GM18508 (cell line): ENCODE data around the gene TLCD3B.

Experiments used
- ATAC-seq: cut with Tn5 transposase; IDR thresholded peaks from one replicate; pipeline ENCODE4 v1.9.1; 2021; ENCODE audit warnings: moderate number of reproducible peaks; ENCODE audit not compliant: insufficient read depth, unreplicated experiment

TLCD3B gene

DNA sequence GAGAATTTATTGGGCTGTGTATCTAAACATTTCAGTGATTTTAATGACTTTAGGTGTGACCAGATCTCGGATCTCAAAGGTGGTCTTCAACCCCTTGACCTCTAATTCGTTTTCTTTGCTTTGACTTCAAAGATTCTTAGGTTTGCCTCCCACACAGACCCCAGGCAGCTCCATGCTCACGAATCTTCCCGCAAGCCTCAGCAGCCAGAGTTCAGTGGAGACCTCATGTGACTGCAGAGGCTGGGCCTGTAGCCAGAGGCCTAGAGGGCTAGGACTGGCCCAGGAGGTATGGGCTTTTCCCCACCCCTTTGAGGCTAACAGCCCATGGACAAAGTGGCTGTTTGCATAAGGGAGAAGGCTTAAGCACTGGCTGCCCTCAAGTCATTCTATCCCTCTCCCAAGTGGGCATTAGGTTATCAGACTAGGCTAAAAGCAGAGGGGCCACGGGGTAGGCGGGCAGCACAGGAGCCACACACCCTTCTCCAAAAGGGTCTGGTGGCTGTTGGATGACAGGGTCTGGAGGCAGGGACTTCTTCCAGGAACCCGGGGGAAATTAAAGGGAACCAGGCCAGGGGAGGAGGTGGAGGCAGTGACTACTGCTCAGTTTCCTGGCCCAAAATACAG, 38.6 kb downstream of the TLCD3B start:
- ATAC-seq = no peak

DNA sequence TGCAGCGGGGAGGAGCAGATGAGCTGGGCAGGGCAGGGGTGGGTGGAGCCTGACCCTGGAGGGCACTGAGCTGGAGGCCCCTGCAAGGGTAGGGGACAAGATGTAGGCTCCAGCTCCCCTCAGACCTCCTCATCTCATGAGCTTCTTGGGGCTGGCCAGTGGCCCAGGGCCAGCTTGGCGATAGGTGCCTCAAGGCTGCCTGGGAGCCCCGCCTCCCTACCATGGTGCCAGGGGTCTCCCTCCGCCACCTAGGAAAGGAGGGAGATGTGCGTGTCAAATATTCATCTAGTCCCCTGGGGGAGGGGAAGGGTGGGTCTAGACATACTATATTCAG, 39.5 kb downstream of the TLCD3B start:
- no peak for ATAC-seq

DNA sequence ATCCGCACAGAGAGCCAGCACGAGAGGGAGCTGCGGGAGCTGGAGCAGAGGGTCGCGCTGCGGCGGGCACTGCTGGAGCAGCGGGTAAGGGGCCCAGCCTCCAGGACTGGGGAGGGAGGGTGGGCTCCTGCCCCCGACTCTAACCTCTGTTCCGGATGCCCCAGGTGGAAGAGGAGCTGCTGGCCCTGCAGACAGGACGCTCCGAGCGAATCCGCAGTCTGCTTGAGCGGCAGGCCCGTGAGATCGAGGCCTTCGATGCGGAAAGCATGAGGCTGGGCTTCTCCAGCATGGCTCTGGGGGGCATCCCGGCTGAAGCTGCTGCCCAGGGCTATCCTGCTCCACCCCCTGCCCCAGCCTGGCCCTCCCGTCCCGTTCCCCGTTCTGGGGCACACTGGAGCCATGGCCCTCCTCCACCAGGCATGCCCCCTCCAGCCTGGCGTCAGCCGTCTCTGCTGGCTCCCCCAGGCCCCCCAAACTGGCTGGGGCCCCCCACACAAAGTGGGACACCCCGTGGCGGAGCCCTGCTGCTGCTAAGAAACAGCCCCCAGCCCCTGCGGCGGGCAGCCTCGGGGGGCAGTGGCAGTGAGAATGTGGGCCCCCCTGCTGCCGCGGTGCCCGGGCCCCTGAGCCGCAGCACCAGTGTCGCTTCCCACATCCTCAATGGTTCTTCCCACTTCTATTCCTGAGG, 40.0 kb downstream of the TLCD3B start:
- ATAC-seq = no peak

GRCh38 chr16:29990034-29990433, 41.0 kb downstream of the TLCD3B start:
- no peak for ATAC-seq

- ATAC-seq = no peak
Observed at GRCh38 chr16:29989111-29989858, 41.8 kb downstream of the TLCD3B start.

DNA sequence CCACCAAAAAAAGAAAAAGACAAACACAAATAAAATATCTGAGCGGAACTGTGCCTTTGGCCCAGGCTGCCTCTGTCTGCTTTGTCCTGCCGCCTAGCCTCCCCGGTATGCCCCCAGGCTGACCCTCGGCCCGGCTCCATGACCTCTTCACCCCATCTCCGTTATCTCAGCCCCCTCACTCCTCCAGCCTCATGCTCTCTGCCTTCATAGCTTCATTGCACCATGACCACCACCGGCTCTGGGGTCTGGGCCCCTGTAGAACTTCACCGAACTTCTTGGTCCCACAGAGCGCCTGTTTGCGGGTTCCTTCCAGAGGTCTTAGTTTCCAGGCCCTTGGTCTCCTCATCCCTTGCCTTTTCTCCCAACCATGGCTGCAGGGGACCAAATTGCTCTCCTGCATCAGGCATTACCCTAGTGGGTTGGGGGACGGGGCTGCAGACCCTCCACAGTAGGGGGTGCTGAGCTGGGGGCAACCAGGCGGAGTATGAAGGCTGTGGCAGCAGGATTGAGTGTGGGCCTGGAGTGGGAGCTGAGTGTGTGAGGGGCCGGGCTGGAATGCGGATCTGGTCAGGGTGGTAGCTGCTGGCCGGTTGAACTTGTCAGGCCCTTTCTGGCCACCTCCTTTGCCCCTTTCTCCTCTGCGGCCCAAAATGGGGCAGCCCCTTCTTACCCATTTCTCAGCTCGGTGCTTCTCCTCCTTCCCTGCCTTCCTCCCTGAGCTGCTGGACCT, 42.6 kb downstream of the TLCD3B start:
- ATAC-seq = no peak

GRCh38 chr16:29987371-29988085, 43.5 kb downstream of the TLCD3B start:
- no peak for ATAC-seq

GRCh38 chr16:29986931-29987330, 44.1 kb downstream of the TLCD3B start:
- no peak for ATAC-seq

- ATAC-seq = no peak
Observed at GRCh38 chr16:29986231-29986630, 44.8 kb downstream of the TLCD3B start.

GRCh38 chr16:29985271-29985811, 45.7 kb downstream of the TLCD3B start:
- no peak for ATAC-seq

- no peak for ATAC-seq
Observed at GRCh38 chr16:29984764-29985147, 46.3 kb downstream of the TLCD3B start.

DNA sequence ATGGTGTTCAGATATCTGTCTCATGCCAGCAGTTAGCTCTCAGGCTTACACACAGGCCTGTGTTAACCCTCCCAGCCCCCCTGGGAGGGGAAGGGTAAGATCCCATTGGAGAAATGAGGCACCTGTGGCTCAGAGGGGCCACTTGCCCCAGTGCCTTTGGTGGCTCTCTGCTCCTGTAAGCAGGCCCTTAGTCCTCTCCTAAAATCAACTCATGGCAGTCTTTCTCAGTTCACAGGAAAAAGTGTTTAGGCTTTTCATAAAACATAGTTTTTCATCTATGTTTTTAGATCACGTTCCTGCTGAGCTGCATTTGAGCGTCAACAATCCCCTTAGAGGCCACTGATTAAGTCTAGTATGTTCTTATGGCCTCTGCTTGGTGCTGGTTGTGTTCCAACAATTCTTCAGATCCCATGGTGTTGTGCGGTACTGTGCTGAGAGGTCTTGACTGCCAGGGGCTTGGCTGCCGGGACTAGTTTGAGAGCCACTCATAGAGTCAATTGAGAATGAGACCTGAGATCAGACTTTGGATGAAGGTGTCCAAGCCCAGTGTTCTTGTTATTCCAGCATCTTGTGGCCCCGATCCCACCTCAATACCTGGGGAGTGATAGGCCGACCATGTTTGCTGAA, 46.8 kb downstream of the TLCD3B start:
- ATAC-seq = no peak

GRCh38 chr16:29983420-29984136, 47.5 kb downstream of the TLCD3B start:
- ATAC-seq = no peak

- no peak for ATAC-seq
Observed at GRCh38 chr16:29982560-29983419, 48.3 kb downstream of the TLCD3B start.

- ATAC-seq = no peak
Observed at GRCh38 chr16:29978564-29979270, 52.4 kb downstream of the TLCD3B start.

GRCh38 chr16:29978081-29978480, 53.0 kb downstream of the TLCD3B start:
- no peak for ATAC-seq

DNA sequence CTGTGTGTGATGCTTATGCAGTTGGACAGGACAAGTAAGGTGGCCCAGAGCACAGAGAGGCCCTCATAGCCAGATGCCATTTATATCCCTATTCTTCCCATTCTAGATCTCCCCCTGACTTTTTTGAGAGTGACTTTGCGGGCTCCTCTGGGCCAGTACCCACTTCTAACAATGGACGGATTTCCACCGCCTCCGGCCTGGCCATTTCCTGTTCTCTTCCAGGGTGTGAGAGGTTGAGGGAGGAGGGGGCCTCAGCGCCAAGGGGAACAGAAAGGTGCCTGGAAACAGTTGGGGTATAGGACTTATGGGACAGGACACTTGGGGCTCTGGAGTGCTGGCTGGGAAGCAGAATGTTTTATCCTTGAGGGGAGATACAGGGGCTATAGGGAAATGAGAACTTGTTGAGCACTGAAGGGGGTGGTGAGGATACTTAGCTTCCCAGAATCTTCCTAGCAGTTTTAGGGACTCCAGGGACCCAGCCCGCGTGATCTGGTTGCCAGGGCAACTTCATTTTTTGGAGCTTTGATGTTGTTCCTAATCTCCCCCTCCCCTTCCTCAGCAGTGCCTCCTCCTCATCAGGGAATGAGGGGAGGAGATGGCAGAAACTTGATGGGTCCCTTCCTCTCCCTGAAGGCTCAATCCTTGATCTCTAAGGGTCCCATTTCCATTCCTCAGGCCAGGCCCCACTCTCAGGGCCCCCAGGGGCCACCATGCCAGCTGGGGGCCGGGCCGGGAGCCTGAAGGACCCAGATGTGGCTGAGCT, 53.8 kb downstream of the TLCD3B start:
- ATAC-seq = no peak
